IMR-90 (cell line): ENCODE measurements around the gene NDUFS7.

Experiments
- CEBPB ChIP-seq: IDR thresholded peaks from 2 replicates; pipeline ENCODE4 v1.6.1; 2012; ENCODE audit warnings: low read depth, low read length, improper control_type of control experiment
- POLR2A ChIP-seq: IDR thresholded peaks from 2 replicates; pipeline ENCODE4 v1.6.1; 2012; ENCODE audit warnings: mild to moderate bottlenecking, low read depth, low read length
- TF ChIP-seq, protein P1 (sequence below): conservative IDR thresholded peaks from 2 replicates; pipeline ENCODE4 v1.5.1; 2012; ENCODE audit warnings: mild to moderate bottlenecking, low read depth, low read length, improper control_type of control experiment

DNA sequence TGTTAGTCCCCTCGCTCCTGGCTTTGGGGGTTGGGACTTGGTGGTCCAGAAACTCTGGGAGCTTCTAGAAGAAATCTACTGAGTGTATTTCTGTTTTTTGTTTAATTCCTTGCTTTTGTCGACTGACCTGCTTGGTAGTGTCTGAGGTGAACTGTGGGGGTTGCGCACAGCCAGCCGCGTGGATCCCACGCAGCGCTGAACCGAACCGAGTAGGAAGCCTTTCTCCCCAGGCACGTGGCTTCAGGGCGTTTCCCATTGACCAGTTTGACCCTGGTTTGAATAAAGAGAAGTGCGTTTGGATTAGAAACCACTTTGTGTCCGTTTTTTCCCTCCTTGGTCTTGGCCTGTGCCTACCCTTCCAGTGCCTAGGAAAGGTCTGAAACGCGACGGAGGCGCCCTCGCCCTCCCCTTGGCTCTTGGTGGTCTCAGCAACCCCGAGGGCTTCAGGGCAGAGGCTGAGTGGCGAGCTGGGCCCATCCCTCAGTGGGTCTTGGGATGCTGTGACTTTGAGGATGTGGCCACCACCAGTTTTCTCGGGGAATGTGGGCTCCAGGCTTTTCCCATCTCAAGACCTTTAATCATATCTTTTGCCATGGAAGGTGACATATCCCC, 51.8 kb downstream of the NDUFS7 start:
- TF ChIP-seq, protein P1, sequence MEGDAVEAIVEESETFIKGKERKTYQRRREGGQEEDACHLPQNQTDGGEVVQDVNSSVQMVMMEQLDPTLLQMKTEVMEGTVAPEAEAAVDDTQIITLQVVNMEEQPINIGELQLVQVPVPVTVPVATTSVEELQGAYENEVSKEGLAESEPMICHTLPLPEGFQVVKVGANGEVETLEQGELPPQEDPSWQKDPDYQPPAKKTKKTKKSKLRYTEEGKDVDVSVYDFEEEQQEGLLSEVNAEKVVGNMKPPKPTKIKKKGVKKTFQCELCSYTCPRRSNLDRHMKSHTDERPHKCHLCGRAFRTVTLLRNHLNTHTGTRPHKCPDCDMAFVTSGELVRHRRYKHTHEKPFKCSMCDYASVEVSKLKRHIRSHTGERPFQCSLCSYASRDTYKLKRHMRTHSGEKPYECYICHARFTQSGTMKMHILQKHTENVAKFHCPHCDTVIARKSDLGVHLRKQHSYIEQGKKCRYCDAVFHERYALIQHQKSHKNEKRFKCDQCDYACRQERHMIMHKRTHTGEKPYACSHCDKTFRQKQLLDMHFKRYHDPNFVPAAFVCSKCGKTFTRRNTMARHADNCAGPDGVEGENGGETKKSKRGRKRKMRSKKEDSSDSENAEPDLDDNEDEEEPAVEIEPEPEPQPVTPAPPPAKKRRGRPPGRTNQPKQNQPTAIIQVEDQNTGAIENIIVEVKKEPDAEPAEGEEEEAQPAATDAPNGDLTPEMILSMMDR, result no peak
- TF ChIP-seq POLR2A (no peak), CEBPB (no peak)
